ENCODE results near the gene MBNL1.

Gene MBNL1, protein sequence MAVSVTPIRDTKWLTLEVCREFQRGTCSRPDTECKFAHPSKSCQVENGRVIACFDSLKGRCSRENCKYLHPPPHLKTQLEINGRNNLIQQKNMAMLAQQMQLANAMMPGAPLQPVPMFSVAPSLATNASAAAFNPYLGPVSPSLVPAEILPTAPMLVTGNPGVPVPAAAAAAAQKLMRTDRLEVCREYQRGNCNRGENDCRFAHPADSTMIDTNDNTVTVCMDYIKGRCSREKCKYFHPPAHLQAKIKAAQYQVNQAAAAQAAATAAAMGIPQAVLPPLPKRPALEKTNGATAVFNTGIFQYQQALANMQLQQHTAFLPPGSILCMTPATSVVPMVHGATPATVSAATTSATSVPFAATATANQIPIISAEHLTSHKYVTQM

DNA sequence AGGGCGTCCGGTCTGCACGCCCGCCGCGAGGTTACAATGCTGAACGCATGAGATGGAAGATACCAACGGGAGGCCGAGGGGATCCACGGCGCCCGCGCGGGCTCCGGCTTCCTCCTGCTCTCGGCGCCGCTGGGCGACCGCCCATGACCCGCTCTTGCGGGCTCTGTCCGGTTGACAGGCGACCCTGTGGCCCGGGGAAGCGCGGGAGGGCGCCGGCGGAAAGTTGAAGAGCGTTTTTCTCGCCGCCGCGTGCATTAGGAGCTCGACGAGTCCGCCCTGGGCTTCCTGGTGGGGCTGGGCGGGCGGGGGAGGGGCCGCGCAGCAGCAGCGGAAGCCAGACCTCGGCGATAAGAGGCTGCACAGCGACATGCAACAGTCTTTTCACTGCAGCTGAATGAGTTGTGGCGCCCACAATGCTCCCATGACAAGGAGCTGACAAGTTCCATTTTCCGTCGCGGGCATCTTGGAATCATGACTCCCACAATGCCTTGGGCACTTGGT lies at the start of gene MBNL1:
Gene MBNL1 (plus strand): TSS at position 375 of the 501 bp plus-strand sequence. CDS start 31,265 bp downstream, outside the sequence.
- peak; percentile 92 for DNase-seq

DNA sequence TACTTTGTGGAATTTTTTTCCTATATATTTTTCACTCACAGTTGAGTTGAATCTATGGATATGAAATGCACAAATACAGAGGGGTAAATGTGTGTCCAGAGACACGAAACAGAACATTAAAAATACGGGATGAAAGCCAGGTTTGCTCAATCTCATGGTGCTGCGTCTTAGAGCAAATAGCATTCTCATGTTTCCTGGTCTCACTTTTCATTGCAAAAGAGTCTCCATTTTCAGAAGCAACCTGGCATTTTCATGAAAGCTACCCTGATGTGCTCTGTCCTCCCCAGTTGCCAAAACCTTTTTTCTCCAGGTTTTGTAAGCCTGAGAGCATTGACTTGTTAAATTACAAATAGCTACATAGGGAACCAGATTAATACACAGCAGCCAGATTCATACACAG lies 49.5 kb upstream of the MBNL1 start:
- no peak for DNase-seq

DNA sequence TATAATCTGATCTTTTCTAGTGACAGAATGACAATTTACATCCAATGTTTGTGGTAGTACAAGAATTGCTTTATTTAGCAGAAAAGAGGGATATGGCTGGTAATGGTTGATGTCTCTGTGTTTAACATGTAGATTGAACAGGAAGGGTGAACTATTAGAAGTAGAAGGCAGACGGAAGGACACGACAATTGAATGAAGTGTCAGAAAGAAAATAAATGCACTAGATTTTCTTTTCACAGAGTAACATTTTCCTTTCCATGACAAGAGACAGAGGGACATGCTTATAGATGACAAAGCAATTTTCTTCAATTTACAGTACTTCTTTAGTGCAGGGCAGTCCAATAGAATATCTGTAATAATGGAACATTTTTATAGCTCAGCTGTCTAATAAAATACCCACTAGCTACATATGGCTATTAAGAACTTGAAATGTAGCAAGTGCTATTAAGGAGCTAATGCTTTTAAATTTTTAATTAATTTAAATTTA lies 48.9 kb upstream of the MBNL1 start:
- no peak for DNase-seq

DNA sequence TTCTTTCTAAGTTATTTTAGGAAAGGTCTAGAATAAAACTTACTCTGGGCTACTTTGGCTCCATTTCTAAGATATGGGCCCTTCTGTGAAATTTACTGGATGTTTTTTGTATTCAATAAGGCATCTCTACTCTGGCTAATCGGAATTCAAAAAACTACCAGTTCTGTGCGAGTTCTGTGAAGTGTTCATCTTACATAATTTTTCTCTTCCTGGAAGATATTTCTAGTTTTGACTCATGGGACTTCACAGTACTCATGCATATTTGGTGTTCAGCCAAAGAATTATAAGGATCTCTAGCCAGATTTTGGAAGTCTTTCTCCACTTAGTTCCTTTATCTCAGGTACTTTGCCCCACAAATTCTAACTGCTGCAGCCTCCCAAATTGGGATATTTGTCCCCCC lies 46.4 kb upstream of the MBNL1 start:
- no peak for DNase-seq

DNA sequence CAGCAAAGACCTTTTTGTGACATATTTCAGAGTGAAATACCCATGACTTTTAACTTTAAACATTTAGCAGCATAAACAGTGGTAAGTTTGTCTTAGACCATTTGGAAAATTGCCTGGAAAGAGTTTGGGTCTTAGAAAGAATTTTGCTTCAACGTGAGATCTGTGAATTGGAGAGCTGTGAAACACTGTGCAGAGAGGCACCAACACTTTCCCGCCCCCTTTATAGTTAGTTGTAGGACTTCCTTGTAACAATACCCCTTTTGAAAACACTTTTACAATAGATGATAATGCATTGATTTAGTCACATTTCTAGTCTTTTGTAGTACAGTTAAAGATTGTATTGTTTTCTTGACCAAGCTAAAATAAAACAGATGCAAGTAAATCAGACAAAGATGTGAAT lies 43.5 kb upstream of the MBNL1 start:
- DNase-seq: no peak

DNA sequence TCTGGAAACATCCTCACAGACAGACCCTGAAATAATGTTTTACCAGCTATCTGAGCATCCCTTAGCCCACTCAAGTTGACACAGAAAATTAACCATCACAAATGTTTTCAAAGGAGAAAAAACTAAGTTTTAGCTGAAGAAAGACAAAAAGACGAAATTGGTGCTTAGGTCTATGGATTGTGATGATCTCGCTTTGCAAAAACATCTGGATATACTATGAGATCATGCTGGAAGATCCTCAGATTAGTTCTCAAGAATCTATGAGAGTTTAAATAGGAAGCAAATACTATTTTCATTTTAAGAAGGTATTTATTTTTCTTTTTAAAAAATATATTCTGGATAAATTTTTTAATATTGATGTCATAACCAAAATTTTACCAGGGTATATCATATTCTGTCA lies 42.6 kb upstream of the MBNL1 start:
- DNase-seq: no peak

DNA sequence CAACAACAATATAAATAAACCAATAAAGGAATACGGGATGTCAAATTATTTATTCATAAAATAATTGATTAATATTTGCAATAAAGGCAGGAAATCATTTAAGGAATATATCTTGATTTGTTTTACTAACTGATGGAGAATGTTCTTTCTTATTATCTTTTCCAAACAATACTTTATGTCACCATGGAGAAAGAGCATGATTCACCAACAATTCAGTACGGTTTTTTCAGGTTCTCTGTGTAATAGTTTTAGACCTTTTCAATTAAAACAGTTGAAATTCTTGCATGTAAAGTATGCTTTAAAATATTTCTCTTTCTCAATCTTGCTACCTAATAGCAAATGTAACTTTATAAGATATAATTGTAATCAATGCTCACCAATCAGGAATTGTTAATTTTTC lies 41.7 kb upstream of the MBNL1 start:
- no peak for DNase-seq

DNA sequence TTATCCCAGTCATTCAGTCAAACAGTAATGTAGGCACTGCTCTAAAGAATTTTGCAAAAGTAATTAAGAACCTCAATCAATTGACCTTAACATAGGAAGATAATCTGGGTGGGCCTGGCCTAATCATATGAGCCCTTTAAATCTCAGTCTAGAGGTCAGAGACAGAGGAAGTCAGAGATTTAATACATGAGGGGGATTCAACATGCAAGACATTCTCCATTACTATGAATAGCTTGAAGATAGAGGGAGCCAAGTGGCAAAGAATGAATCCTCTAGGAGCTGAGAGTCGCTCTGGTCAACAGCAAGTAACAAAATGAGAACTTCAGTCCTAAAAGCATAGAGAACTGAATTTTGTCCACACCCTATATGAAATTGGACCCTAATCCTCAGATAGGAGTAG lies 39.0 kb upstream of the MBNL1 start:
- no peak for DNase-seq

DNA sequence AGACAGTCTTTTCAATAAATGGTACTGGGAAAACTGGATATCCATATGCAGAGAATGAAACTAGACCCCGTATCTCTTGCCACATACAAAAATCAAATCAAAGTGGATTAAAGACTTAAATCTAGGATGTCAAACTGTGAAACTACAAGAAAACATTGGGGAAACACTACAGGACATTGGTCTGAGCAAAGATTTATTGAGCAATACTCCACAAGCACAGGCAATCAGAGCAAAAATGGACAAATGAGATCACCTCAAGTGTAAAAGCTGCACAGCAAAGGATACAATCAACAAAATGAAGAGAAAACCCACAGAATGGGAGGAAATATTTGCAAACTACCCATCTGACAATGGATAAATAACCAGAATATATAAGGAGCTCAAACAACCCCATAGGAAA lies 38.4 kb upstream of the MBNL1 start:
- DNase-seq: no peak

DNA sequence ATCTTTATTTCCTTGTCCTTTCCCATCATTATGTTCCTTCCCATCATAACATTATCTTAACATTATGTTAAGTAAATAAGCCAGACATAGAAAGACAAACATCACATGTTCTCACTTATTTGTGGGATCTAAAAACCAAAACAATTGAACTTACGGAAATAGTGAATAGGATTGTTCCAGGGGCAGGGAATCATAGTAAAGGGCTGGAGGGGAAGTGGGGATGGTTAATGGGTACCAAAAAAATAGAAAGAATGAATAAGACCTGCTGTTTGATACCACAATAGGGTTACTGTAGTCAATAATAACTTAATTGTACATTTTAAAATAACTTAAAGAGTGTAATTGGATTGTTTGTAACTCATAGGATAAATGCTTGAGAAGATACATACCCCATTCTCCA lies 36.7 kb upstream of the MBNL1 start:
- no peak for DNase-seq

DNA sequence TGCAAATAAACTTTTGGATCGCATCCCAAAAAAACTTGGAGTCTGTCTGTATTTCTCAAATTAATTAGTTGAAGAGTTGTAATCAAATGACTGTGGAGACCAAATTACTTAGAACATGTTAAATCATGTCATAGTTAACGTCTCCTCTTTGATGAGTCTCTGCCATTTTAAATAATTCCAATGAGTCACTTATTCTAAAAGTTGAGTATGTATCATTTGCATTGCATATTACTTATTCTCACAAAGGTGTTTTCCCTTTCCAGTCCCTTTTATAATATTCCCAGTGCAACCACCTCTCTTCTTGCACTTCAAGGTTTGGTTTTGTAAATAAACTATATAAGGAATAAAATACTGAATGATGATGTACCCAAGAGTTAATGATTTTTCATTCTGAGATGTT lies 36.0 kb upstream of the MBNL1 start:
- no peak for DNase-seq

DNA sequence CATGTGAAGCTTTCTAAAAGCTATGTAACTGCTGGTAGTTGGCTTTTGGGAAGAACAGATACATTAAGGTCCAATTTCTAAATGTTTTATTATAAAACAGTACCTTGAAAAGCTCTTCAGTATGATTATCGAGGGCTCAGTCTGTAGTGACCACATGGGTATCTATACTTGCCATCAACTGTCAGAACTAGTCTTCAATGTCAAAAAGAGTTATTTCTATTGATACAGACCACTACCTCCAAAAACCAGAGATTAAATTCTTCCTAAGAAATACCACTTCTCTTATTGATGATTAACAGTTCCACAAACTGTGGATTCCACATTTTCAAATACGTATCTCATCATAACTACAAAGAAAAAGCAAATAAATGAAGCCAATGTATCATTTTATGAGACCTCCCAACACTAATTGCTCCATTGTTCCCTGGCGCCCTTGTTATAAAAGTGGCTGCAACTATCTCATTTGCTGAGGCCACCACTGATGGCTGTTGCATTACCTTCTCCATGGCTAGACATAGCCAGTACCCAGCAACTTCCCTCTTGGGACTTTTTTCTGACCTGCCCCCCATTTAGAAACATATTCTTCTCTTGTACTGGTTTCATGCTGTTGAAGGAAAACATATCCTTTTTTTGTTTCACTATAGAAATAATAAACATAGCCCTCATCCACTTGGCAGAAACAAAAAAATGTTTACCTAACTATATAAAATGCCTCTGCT lies 33.9 kb upstream of the MBNL1 start:
- DNase-seq: no peak

DNA sequence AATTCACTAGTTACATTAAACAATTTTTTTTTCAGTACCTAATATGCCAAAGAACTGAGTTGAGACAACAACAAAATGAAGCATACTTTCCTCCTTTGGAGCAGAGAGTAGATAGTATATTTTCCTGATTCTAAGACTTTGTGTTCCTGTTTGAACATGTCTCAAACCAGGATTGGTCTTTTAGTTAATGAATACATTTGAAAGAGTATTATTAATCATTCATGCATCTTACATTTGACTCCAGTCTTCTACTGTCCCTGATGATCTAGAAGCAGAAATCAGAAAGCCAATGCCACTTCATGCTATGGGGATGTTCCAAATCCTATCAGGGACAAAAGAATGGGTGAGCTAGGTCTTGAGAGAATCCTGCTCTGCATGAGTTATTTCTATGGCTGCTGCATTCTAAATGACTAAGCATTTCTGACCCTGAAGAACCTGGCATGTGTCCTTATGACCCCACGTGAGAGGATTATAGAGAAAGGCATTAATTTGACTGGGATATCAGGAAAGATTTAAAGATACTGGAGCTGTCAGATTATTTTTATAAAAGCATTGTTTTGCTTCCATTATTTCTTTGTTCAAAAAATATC lies 32.9 kb upstream of the MBNL1 start:
- no peak for DNase-seq

DNA sequence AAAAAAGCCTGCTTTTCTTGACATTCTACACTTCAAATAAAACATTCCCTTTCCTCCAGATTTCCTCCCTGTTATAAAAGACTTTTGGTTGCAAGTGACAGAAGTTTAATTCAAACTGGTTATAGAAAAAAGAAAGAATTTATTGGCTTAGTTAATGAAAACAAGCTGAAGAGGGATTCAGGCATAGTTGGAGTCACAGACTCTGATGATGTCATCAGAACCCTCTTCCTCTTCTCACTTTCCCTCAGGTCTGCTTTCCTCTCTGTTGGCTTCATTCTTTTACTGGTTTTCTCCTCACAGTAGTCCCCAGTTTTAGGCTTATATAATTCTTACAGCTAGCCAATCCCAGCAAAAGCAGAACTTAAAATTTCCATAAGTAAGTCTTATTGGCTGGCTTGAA lies 32.0 kb upstream of the MBNL1 start:
- DNase-seq: no peak

DNA sequence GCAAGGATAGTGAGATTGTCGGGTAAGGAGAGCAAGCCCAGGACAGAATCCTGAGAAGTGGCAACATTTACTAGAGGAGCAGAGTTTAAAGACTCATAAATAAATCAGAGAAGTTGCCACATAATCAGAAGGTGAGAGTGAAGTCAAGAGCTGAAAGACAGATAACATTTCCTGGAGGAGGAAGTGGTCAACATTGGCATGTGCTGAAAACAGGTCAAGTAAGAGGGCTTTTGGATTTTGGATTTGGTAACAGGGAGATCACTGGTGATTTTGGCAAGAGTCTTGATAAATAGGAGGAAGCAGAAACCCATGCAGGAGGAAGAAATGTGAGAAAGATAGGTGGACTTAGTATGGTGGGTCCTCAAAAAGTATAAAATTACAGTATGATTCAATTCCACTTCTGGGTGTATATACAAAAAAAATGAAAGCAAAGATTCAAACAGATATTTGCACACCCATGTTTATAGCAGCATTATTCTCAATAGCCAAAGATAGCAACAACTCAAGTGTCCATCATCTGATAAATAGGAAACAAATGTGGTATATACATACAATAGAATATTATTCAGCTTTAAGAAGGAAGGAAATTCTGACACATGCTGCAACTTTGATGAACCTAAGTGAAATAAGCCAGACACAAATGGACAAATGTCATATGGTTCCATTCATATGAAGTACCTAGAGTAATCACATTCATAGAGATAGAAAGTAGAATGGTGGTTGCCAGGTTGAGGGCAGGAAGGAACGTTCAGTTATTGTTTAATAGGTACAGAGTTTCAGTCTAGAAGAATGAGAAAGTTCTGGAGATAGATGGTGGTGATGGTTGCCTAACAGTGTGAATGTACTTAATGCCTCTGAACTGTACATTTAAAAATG lies 27.3 kb upstream of the MBNL1 start:
- DNase-seq: no peak

DNA sequence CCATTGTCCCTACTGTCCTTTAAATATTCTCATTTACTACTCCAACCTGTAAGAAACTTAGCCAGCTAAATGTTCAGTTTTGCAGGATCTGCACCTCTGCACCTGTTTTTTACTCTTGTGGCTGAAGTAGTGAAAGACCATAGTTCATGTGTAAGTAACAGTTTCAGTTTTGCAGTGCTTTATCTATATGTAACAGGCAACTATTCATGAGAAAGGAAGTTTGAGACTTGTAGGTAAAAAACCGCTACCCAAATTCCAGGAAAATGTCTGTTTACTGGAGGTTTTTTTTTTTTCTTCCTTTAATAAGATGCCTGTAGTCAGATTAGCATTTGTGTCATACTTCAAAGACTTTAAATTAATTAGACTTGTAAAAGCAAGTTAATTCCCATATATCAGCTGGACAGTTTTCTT lies 25.4 kb upstream of the MBNL1 start:
- no peak for DNase-seq

DNA sequence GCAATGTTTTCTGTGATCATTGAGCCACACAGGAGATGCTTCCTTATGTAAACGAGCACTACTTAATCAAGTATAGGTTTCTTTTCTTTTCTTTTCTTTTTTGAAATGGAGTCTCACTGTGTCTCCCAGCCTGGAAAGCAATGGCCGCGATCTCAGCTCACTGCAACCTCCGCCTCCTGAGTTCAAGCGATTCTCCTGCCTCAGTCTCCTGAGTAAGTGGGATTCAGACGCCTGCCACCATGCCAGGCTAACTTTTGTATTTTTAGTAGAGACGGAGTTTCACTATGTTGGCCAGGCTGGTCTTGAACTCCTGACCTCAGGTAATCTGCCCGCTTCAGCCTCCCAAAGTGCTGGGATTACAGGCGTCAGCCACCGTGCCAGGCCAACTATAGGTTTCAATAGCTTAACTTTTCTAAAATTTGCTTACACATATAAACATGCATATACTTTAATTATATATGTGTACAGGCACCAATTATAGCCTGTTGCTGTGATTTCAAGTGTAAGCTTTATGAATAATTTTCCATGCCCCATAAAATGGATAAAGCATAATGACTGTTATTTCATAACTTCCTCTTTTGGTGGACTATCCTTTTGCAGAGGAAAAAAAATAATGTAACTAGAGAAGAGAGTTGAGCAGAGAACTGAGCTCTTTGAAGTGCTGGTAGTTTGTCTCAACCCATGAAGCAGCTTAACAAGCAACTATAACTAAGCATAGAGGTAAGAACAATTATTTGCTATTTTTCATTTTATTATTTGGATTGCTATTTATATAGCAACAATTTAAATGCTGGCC lies 24.8 kb upstream of the MBNL1 start:
- peak; percentile 74 for DNase-seq

DNA sequence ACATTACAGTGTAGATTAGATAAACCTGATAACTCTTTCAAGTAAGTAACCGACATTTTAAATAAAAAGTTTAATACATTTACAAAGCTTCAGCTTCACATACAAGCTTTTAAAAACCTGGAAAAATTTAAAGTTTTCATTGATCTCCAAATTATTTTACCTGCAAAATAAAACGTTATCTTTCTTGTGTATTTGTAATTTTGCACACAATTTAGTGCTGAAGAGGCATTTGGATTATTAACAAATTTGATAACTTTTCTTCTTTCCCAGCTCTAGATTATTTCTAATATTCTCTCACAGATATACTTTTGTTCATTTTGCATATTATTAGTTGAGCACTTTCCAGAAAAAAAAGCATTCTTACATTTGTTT lies 24.2 kb upstream of the MBNL1 start:
- no peak for DNase-seq

DNA sequence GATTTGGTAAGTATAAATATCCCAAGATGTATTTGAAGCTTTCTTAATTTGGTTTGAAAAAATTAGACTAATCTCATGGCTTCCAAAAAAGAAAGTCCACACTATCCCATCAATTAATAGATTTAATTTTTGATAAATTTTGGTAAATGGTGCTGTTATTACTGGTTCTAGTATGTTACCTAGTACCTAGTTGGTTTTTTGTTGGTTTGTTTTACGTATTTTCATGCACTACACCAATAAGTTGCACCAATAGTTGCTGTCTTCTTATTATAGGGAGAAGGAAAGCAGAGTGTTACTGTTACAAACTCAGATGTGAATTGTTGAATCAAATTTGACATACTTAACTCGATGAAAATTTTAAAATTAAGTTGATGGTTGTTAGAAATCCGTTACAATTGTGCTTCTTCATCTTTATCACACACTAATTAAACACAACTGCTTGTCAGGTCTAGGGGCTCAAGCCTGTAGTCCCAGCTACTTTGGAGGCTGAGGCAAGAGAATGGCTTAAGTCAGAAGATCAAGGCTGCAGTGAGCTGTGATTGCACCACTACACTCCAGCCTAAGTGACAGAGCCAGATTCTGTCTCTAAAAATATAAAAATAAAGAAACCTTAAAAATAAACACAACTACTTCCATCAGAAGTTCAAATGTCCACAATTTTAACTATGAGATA lies 23.1 kb upstream of the MBNL1 start:
- no peak for DNase-seq

DNA sequence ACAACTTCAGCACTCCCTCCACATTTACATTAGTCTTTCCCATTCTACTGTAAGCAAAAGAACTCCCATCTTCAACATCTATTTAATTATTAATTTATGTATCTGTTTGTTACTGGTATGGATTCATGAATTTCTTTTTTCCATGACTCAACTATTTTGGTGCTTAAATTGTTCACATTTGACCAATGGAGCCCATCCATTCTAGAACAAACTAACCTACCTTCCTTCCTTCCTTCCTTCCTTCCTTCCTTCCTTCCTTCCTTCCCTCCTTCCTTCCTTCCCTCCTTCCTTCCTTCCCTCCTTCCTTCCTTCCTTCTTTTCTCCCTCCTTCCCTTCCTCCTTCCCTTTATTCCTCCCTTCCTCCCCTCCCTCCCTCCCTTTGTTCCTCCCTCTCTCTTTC lies 16.8 kb upstream of the MBNL1 start:
- no peak for DNase-seq

DNA sequence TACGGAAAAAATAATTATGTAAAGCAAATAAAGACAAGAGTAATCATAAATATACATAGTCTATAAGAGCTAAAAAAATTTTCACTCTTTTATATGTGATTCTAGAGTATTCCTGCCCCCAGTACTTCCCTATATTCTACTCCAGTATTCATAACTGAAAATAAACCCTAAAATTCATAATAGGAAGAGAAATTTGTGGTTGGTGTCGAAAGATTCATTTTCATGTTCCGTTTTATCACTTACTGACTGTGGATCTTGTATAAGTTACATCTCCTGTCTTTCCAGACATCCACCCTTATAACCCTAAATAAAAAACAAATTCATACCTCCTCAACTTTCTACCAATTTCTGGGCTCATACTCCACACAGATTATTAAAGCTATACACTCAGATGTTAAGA lies 16.0 kb upstream of the MBNL1 start:
- DNase-seq: no peak

Data from activated CD8-positive, alpha-beta memory T cell treated with anti-CD3 and anti-CD28 coated beads for 24 hours (primary cell).